ENCODE measurements around the gene GRK4.

Gene GRK4

GRCh38 chr4:3022112-3022511, 58.7 kb downstream of the GRK4 start:
- DNase-seq (ENCODE audit: low spot score) (no peak), ATAC-seq (ENCODE audit: low read depth) (no peak)
- Histone ChIP-seq H3K4me3 (ENCODE audit: severe bottlenecking) (no peak overlapping the region), H3K27ac (ENCODE audit: poor library complexity, severe bottlenecking) (no peak overlapping the region), H3K9me3 (ENCODE audit: severe bottlenecking) (no peaks in the 10 kb centered on the region), H3K27me3 (ENCODE audit: insufficient read depth, poor library complexity, severe bottlenecking) (peaks cover 3% of the 10 kb centered on the region), H3K4me1 (ENCODE audit: insufficient read depth, poor library complexity, severe bottlenecking) (no peaks in the 10 kb centered on the region), H3K36me3 (ENCODE audit: low read depth) (no peaks in the 10 kb centered on the region)
- TF ChIP-seq CTCF (IDR thresholded peaks at IDR 0.05; ENCODE audit: poor library complexity, severe bottlenecking), result no peak

- Histone ChIP-seq H3K27me3 (ENCODE audit: insufficient read depth, poor library complexity, severe bottlenecking) (peaks cover 3% of the 10 kb centered on the region), H3K4me1 (ENCODE audit: insufficient read depth, poor library complexity, severe bottlenecking) (no peaks in the 10 kb centered on the region), H3K36me3 (ENCODE audit: low read depth) (no peaks in the 10 kb centered on the region), H3K27ac (ENCODE audit: poor library complexity, severe bottlenecking) (no peak overlapping the region), H3K9me3 (ENCODE audit: severe bottlenecking) (no peaks in the 10 kb centered on the region), H3K4me3 (ENCODE audit: severe bottlenecking) (no peak overlapping the region)
- TF ChIP-seq CTCF (IDR thresholded peaks at IDR 0.05; ENCODE audit: poor library complexity, severe bottlenecking), result no peak
- ATAC-seq (ENCODE audit: low read depth) (no peak), DNase-seq (ENCODE audit: low spot score) (no peak)
Measured at GRCh38 chr4:3022651-3023050, 59.3 kb downstream of the GRK4 start.

GRCh38 chr4:3025881-3026280, 62.5 kb downstream of the GRK4 start:
- no peak overlapping the region for H3K4me3 ChIP-seq (ENCODE audit: severe bottlenecking)
- no peak for DNase-seq (ENCODE audit: low spot score)
- ATAC-seq (ENCODE audit: low read depth), result no peak
- peaks cover 3% of the 10 kb centered on the region for H3K27me3 ChIP-seq (ENCODE audit: insufficient read depth, poor library complexity, severe bottlenecking)
- no peak for TF ChIP-seq CTCF (IDR thresholded peaks at IDR 0.05; ENCODE audit: poor library complexity, severe bottlenecking)
- H3K4me1 ChIP-seq (ENCODE audit: insufficient read depth, poor library complexity, severe bottlenecking), result no peaks in the 10 kb centered on the region
- no peak overlapping the region for H3K27ac ChIP-seq (ENCODE audit: poor library complexity, severe bottlenecking)
- no peaks in the 10 kb centered on the region for H3K9me3 ChIP-seq (ENCODE audit: severe bottlenecking)
- H3K36me3 ChIP-seq (ENCODE audit: low read depth), result no peaks in the 10 kb centered on the region

GRCh38 chr4:3026540-3026939, 63.2 kb downstream of the GRK4 start:
- no peak for TF ChIP-seq CTCF (IDR thresholded peaks at IDR 0.05; ENCODE audit: poor library complexity, severe bottlenecking)
- ATAC-seq (ENCODE audit: low read depth), result no peak
- Histone ChIP-seq H3K4me1 (ENCODE audit: insufficient read depth, poor library complexity, severe bottlenecking) (no peaks in the 10 kb centered on the region), H3K27ac (ENCODE audit: poor library complexity, severe bottlenecking) (no peak overlapping the region), H3K4me3 (ENCODE audit: severe bottlenecking) (no peak overlapping the region), H3K27me3 (ENCODE audit: insufficient read depth, poor library complexity, severe bottlenecking) (peaks cover 3% of the 10 kb centered on the region), H3K9me3 (ENCODE audit: severe bottlenecking) (no peaks in the 10 kb centered on the region), H3K36me3 (ENCODE audit: low read depth) (no peaks in the 10 kb centered on the region)
- no peak for DNase-seq (ENCODE audit: low spot score)

GRCh38 chr4:3029464-3029863, 66.1 kb downstream of the GRK4 start:
- Histone ChIP-seq H3K27me3 (ENCODE audit: insufficient read depth, poor library complexity, severe bottlenecking) (no peaks in the 10 kb centered on the region), H3K27ac (ENCODE audit: poor library complexity, severe bottlenecking) (no peak overlapping the region), H3K9me3 (ENCODE audit: severe bottlenecking) (no peaks in the 10 kb centered on the region), H3K4me1 (ENCODE audit: insufficient read depth, poor library complexity, severe bottlenecking) (no peaks in the 10 kb centered on the region), H3K4me3 (ENCODE audit: severe bottlenecking) (no peak overlapping the region), H3K36me3 (ENCODE audit: low read depth) (no peaks in the 10 kb centered on the region)
- ATAC-seq (ENCODE audit: low read depth) (no peak), DNase-seq (ENCODE audit: low spot score) (no peak)
- TF ChIP-seq CTCF (IDR thresholded peaks at IDR 0.05; ENCODE audit: poor library complexity, severe bottlenecking), result no peak
